WTC11 (cell line): ENCODE data around the gene KLHL22. TPM values are rescaled to one million over a fixed set of nuclear protein-coding genes. Genes with fewer than 3 reads are reported as not detected.

ENCODE experiments used
- ATAC-seq: fragments of 200-7000 bp; cut with Tn5 transposase; 2 replicates; pipeline ENCODE4 v1.10.0; 2021; ENCODE audit warnings: mild to moderate bottlenecking, moderate library complexity
- CTCF ChIA-PET: fragments of 300-600 bp; sonication (Branson Sonifier 250); formaldehyde crosslinking; loops from one replicate; lab custom pipeline; 2021; ENCODE audit warnings: antibody characterized with exemption; lab: Charles Lee
- POLR2A ChIA-PET: fragments of 350-600 bp; sonication (Branson Sonifier 250); formaldehyde crosslinking; loops from one replicate; lab custom pipeline; 2021; ENCODE audit warnings: antibody characterized with exemption; lab: Charles Lee
- DNase-seq: peaks from one replicate; pipeline ENCODE4 v3.0.0; 2021; ENCODE audit warnings: low spot score
- H3K27ac Mint-ChIP-seq: 2 replicates; pipeline ENCODE4 v1.8.0; 2021; ENCODE audit warnings: mixed read lengths
- H3K27me3 Mint-ChIP-seq: 2 replicates; pipeline ENCODE4 v1.8.0; 2021; ENCODE audit warnings: low read depth, mild to moderate bottlenecking, moderate library complexity, mixed read lengths
- H3K36me3 Mint-ChIP-seq: 2 replicates; pipeline ENCODE4 v1.8.0; 2021; ENCODE audit warnings: mixed read lengths
- H3K4me1 Mint-ChIP-seq: 2 replicates; pipeline ENCODE4 v1.8.0; 2022; ENCODE audit warnings: mixed read lengths
- H3K4me3 Mint-ChIP-seq: 2 replicates; pipeline ENCODE4 v1.8.0; 2021; ENCODE audit warnings: mild to moderate bottlenecking, moderate library complexity, mixed read lengths
- H3K9me3 Mint-ChIP-seq: 2 replicates; pipeline ENCODE4 v1.8.0; 2021; ENCODE audit warnings: mixed read lengths
- ERG ChIP-seq: fragments of 250-450 bp; sonication (Bioruptor Pico); IDR thresholded peaks from 2 replicates; pipeline ENCODE4 v1.8.0; 2021; ENCODE audit warnings: mild to moderate bottlenecking
- FOXJ3 ChIP-seq: sonication (generic); formaldehyde crosslinking; IDR thresholded peaks from 2 replicates; pipeline ENCODE4 v1.9.0; 2021; ENCODE audit warnings: missing genetic modification reagents, mild to moderate bottlenecking, borderline replicate concordance
- GABPB1 ChIP-seq: sonication (generic); formaldehyde crosslinking; IDR thresholded peaks from 2 replicates; pipeline ENCODE4 v1.8.1; 2023; ENCODE audit warnings: mild to moderate bottlenecking, missing genetic modification reagents
- JUN ChIP-seq: sonication (generic); formaldehyde crosslinking; IDR thresholded peaks from 2 replicates; pipeline ENCODE4 v1.8.0; 2023; ENCODE audit warnings: mild to moderate bottlenecking, missing genetic modification reagents
- NFYB ChIP-seq: sonication (generic); formaldehyde crosslinking; conservative IDR thresholded peaks from 2 replicates; pipeline ENCODE4 v1.8.0; 2022; ENCODE audit warnings: low read depth, missing genetic modification reagents
- NR3C1 ChIP-seq: sonication (generic); formaldehyde crosslinking; conservative IDR thresholded peaks from 2 replicates; pipeline ENCODE4 v1.8.1; 2023; ENCODE audit warnings: low read depth, mild to moderate bottlenecking, missing genetic modification reagents
- PRRX2 ChIP-seq: fragments of 250-450 bp; sonication (Bioruptor Pico); IDR thresholded peaks from 2 replicates; pipeline ENCODE4 v1.8.0; 2021; ENCODE audit warnings: mild to moderate bottlenecking
- RELA ChIP-seq: sonication (generic); formaldehyde crosslinking; IDR thresholded peaks from 2 replicates; pipeline ENCODE4 v1.8.1; 2022; ENCODE audit warnings: missing genetic modification reagents, mild to moderate bottlenecking, borderline replicate concordance
- SOX15 ChIP-seq: fragments of 250-450 bp; sonication (Bioruptor Pico); IDR thresholded peaks from 2 replicates; pipeline ENCODE4 v1.9.0; 2021; ENCODE audit warnings: mild to moderate bottlenecking
- TEAD4 ChIP-seq: sonication (generic); formaldehyde crosslinking; IDR thresholded peaks from 2 replicates; pipeline ENCODE4 v1.8.0; 2022; ENCODE audit warnings: mild to moderate bottlenecking, missing genetic modification reagents
- TP53 ChIP-seq: sonication (generic); formaldehyde crosslinking; IDR thresholded peaks from 2 replicates; pipeline ENCODE4 v1.8.1; 2023; ENCODE audit warnings: mild to moderate bottlenecking, missing genetic modification reagents
- ZNF138 ChIP-seq: sonication (generic); formaldehyde crosslinking; conservative IDR thresholded peaks from 2 replicates; pipeline ENCODE4 v1.8.1; 2022; ENCODE audit warnings: mild to moderate bottlenecking, moderate library complexity, missing genetic modification reagents
- ZNF219 ChIP-seq: sonication (generic); formaldehyde crosslinking; IDR thresholded peaks from 2 replicates; pipeline ENCODE4 v1.8.0; 2023; ENCODE audit warnings: missing genetic modification reagents, mild to moderate bottlenecking, borderline replicate concordance
- ZNF396 ChIP-seq: fragments of 250-450 bp; sonication (Bioruptor Pico); IDR thresholded peaks from 2 replicates; pipeline ENCODE4 v1.8.0; 2021; ENCODE audit warnings: mild to moderate bottlenecking, moderate library complexity, borderline replicate concordance
- ZNF416 ChIP-seq: fragments of 250-450 bp; sonication (Bioruptor Pico); IDR thresholded peaks from 2 replicates; pipeline ENCODE4 v1.9.0; 2021; ENCODE audit warnings: mild to moderate bottlenecking, inconsistent platforms
- total RNA-seq: library from RNA; stranded (reverse); gene quantifications from 3 replicates; pipeline ENCODE4 v1.2.3, GENCODE V29; 2021
- TF ChIP-seq, protein P1 (sequence below): sonication (generic); formaldehyde crosslinking; IDR thresholded peaks from 2 replicates; pipeline ENCODE4 v1.8.0; 2023; ENCODE audit warnings: missing genetic modification reagents, mild to moderate bottlenecking, borderline replicate concordance
- TF ChIP-seq, protein P2 (sequence below): sonication (generic); formaldehyde crosslinking; IDR thresholded peaks from 2 replicates; pipeline ENCODE4 v1.8.1; 2023; ENCODE audit warnings: mild to moderate bottlenecking, missing genetic modification reagents, borderline replicate concordance
- TF ChIP-seq, protein P3 (sequence below): sonication (generic); formaldehyde crosslinking; IDR thresholded peaks from 2 replicates; pipeline ENCODE4 v1.8.0; 2022; ENCODE audit warnings: mild to moderate bottlenecking, missing genetic modification reagents
- TF ChIP-seq, protein P4 (sequence below): sonication (generic); formaldehyde crosslinking; IDR thresholded peaks from 2 replicates; pipeline ENCODE4 v1.8.1; 2023; ENCODE audit warnings: mild to moderate bottlenecking, missing genetic modification reagents, moderate library complexity

The KLHL22 gene
- total RNA-seq, 1 experiment from 2014 or later, result 15.7 TPM

DNA sequence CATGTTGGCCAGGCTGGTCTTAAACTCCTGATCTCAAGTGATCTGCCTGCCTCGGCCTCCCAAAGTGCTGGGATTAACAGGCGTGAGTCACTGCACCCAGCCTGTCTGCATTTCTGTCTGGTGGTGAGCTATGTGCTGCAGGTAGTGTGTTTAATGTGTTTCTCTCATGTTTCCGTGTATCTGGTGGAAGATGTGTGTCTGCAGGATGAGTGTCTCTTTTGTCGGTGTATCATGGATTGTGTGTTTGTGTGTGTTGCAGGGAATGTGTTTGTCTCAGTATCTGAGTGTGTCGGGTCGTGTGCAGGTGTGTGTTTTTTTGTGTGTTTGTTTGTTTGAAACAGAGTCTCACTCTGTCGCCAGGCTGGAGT, 74.1 kb downstream of the KLHL22 start (continued):
- TF ChIP-seq ZNF219 (CRISPR knock-in tag), result no peak
- no peak for TF ChIP-seq RELA (CRISPR knock-in tag)
- TF ChIP-seq GABPB1 (CRISPR knock-in tag), result no peak
- no peak for TF ChIP-seq NFYB (CRISPR knock-in tag)
- TF ChIP-seq, all 79 proteins: peak for 0

DNA sequence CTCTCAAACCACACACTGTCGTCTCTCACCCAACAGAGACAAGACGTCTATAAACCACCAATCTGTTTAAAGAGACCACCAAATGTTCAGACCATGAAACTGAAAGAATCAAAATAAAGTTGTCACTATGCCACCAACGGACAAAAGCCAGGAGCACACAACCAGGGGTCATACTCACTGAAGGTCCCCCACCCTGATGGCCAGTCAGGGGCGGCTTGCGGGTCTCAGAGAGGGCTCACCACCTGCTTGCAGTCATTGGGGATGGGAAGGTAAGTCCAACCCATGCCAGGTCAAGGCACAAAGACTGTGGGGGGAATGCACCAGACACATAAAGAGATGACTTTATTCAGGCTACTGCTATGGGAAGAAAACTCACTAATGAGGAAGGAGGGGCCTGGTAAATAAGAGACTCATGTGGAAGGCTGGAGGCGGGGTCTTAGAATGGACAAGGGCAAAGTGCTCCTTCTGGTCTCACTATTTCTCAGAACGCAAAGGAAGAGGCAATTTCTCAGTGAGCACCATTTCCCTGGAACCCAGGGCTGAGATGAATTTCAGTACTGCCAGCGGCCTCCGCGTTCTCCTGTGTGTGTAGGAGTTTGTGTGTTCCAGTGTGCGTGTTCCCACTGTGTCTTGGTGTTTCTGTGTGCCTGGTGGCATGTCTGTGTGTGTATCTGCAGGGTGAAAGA, 75.3 kb downstream of the KLHL22 start:
- CTCF ChIA-PET, result interaction anchor here (3.5 kb wide), 1 partner anchor 35 kb away, joined by 146 read pairs; no protein-coding TSS in a partner anchor

More for the DNA sequence above, 75.3 kb downstream of the KLHL22 start:
- POLR2A ChIA-PET, result no interaction called here
- no peaks in the 10 kb centered on the region for H3K36me3 Mint-ChIP-seq
- DNase-seq (no peak), ATAC-seq (no peak)
- no peak overlapping the region for H3K27ac Mint-ChIP-seq
- TF ChIP-seq, protein P1, sequence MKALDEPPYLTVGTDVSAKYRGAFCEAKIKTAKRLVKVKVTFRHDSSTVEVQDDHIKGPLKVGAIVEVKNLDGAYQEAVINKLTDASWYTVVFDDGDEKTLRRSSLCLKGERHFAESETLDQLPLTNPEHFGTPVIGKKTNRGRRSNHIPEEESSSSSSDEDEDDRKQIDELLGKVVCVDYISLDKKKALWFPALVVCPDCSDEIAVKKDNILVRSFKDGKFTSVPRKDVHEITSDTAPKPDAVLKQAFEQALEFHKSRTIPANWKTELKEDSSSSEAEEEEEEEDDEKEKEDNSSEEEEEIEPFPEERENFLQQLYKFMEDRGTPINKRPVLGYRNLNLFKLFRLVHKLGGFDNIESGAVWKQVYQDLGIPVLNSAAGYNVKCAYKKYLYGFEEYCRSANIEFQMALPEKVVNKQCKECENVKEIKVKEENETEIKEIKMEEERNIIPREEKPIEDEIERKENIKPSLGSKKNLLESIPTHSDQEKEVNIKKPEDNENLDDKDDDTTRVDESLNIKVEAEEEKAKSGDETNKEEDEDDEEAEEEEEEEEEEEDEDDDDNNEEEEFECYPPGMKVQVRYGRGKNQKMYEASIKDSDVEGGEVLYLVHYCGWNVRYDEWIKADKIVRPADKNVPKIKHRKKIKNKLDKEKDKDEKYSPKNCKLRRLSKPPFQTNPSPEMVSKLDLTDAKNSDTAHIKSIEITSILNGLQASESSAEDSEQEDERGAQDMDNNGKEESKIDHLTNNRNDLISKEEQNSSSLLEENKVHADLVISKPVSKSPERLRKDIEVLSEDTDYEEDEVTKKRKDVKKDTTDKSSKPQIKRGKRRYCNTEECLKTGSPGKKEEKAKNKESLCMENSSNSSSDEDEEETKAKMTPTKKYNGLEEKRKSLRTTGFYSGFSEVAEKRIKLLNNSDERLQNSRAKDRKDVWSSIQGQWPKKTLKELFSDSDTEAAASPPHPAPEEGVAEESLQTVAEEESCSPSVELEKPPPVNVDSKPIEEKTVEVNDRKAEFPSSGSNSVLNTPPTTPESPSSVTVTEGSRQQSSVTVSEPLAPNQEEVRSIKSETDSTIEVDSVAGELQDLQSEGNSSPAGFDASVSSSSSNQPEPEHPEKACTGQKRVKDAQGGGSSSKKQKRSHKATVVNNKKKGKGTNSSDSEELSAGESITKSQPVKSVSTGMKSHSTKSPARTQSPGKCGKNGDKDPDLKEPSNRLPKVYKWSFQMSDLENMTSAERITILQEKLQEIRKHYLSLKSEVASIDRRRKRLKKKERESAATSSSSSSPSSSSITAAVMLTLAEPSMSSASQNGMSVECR (CRISPR knock-in tag), result no peak
- TF ChIP-seq JUN (CRISPR knock-in tag), result no peak
- TF ChIP-seq ERG, result no peak
- TF ChIP-seq, protein P2, sequence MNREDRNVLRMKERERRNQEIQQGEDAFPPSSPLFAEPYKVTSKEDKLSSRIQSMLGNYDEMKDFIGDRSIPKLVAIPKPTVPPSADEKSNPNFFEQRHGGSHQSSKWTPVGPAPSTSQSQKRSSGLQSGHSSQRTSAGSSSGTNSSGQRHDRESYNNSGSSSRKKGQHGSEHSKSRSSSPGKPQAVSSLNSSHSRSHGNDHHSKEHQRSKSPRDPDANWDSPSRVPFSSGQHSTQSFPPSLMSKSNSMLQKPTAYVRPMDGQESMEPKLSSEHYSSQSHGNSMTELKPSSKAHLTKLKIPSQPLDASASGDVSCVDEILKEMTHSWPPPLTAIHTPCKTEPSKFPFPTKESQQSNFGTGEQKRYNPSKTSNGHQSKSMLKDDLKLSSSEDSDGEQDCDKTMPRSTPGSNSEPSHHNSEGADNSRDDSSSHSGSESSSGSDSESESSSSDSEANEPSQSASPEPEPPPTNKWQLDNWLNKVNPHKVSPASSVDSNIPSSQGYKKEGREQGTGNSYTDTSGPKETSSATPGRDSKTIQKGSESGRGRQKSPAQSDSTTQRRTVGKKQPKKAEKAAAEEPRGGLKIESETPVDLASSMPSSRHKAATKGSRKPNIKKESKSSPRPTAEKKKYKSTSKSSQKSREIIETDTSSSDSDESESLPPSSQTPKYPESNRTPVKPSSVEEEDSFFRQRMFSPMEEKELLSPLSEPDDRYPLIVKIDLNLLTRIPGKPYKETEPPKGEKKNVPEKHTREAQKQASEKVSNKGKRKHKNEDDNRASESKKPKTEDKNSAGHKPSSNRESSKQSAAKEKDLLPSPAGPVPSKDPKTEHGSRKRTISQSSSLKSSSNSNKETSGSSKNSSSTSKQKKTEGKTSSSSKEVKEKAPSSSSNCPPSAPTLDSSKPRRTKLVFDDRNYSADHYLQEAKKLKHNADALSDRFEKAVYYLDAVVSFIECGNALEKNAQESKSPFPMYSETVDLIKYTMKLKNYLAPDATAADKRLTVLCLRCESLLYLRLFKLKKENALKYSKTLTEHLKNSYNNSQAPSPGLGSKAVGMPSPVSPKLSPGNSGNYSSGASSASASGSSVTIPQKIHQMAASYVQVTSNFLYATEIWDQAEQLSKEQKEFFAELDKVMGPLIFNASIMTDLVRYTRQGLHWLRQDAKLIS (CRISPR knock-in tag), result no peak
- TF ChIP-seq ZNF396 (CRISPR knock-in tag), result no peak
- TF ChIP-seq TP53 (CRISPR knock-in tag), result no peak
- no peak for TF ChIP-seq ZNF219 (CRISPR knock-in tag)
- TF ChIP-seq NR3C1 (CRISPR knock-in tag), result no peak
- TF ChIP-seq, protein P3, sequence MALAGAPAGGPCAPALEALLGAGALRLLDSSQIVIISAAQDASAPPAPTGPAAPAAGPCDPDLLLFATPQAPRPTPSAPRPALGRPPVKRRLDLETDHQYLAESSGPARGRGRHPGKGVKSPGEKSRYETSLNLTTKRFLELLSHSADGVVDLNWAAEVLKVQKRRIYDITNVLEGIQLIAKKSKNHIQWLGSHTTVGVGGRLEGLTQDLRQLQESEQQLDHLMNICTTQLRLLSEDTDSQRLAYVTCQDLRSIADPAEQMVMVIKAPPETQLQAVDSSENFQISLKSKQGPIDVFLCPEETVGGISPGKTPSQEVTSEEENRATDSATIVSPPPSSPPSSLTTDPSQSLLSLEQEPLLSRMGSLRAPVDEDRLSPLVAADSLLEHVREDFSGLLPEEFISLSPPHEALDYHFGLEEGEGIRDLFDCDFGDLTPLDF, result no peak
- no peak for TF ChIP-seq FOXJ3 (CRISPR knock-in tag)
- no peak for TF ChIP-seq PRRX2 (CRISPR knock-in tag)
- TF ChIP-seq, protein P4, sequence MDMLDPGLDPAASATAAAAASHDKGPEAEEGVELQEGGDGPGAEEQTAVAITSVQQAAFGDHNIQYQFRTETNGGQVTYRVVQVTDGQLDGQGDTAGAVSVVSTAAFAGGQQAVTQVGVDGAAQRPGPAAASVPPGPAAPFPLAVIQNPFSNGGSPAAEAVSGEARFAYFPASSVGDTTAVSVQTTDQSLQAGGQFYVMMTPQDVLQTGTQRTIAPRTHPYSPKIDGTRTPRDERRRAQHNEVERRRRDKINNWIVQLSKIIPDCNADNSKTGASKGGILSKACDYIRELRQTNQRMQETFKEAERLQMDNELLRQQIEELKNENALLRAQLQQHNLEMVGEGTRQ (CRISPR knock-in tag), result no peak
- no peak for TF ChIP-seq TEAD4
- TF ChIP-seq ZNF138 (CRISPR knock-in tag), result no peak
- TF ChIP-seq ZNF416 (CRISPR knock-in tag), result no peak
- TF ChIP-seq SOX15 (CRISPR knock-in tag), result no peak
- peaks cover 2% of the 10 kb centered on the region; the same call in 1 of the 2 replicates for H3K27me3 Mint-ChIP-seq
- no peak overlapping the region for H3K4me3 Mint-ChIP-seq
- H3K9me3 Mint-ChIP-seq, result no peaks in the 10 kb centered on the region
- peaks cover 8% of the 10 kb centered on the region for H3K4me1 Mint-ChIP-seq
